A673 (cell line): Measurements from ENCODE around the gene ABCG1. TPM values are rescaled to one million over a fixed set of nuclear protein-coding genes. Genes with fewer than 3 reads are reported as not detected.

Experiments
- BruUV-seq: library from RNA; stranded (reverse); fragments of 400-500 nt; replicated peaks from 2 replicates; lab custom pipeline; 2021; lab: Mats Ljungman, UMichigan
- CTCF ChIA-PET: fragments of 300-600 bp; sonication (Branson Sonifier 250); formaldehyde crosslinking; loops from one replicate; lab custom pipeline; 2022; ENCODE audit warnings: antibody characterized with exemption; lab: Charles Lee
- POLR2A ChIA-PET: fragments of 300-600 bp; sonication (Branson Sonifier 250); formaldehyde crosslinking; loops from one replicate; lab custom pipeline; 2022; ENCODE audit warnings: antibody characterized with exemption; ENCODE audit not compliant: low non-redundant PET; lab: Charles Lee
- DNase-seq: peaks from one replicate; pipeline ENCODE4 v3.0.0-alpha.2; 2015; ENCODE audit warnings: low spot score
- H3K27ac ChIP-seq: fragments of 200-600 bp; sonication (generic); 2 replicates; pipeline ENCODE4 v1.5.1; 2016; ENCODE audit warnings: mixed run types, low read depth, mild to moderate bottlenecking, mixed read lengths, antibody characterized with exemption, low read length; ENCODE audit not compliant: poor library complexity, severe bottlenecking
- H3K27me3 ChIP-seq: fragments of 200-600 bp; sonication (generic); replicated peaks from 2 replicates; pipeline ENCODE4 v1.6.1; 2017; ENCODE audit warnings: mixed run types, low read depth, mild to moderate bottlenecking, mixed read lengths, antibody characterized with exemption, low read length; ENCODE audit not compliant: insufficient read depth, poor library complexity
- H3K36me3 ChIP-seq: fragments of 200-600 bp; sonication (generic); 2 replicates; pipeline ENCODE4 v1.6.1; 2016; ENCODE audit warnings: mixed run types, mild to moderate bottlenecking, mixed read lengths, antibody characterized with exemption, low read length; ENCODE audit not compliant: insufficient read depth, poor library complexity, severe bottlenecking
- H3K4me1 ChIP-seq: fragments of 200-600 bp; sonication (generic); 2 replicates; pipeline ENCODE4 v1.6.1; 2017; ENCODE audit warnings: mixed run types, mild to moderate bottlenecking, mixed read lengths, antibody characterized with exemption, low read length; ENCODE audit not compliant: insufficient read depth, poor library complexity, severe bottlenecking
- H3K4me3 ChIP-seq: fragments of 200-600 bp; sonication (generic); 2 replicates; pipeline ENCODE4 v1.5.1; 2016; ENCODE audit warnings: low read depth, mixed run types, mild to moderate bottlenecking, mixed read lengths, low read length; ENCODE audit not compliant: poor library complexity, severe bottlenecking
- H3K9me3 ChIP-seq: fragments of 200-600 bp; sonication (generic); 2 replicates; pipeline ENCODE4 v1.6.1; 2016; ENCODE audit warnings: mixed run types, low read depth, mild to moderate bottlenecking, mixed read lengths, antibody characterized with exemption, low read length; ENCODE audit not compliant: poor library complexity, severe bottlenecking
- EZH2 ChIP-seq: fragments of 200-600 bp; sonication (generic); IDR thresholded peaks from 2 replicates; pipeline ENCODE4 v1.6.1; 2017; ENCODE audit warnings: borderline replicate concordance, low read depth, mild to moderate bottlenecking, mixed read lengths, antibody characterized with exemption, low read length; ENCODE audit not compliant: poor library complexity, severe bottlenecking
- intact Hi-C: fragments of 100-400 bp; cut with micrococcal nuclease; formaldehyde crosslinking; loops from one replicate; pipeline ENCODE4 v1.10.0; 2022; ENCODE audit not compliant: unreplicated experiment
- total RNA-seq: library from RNA; stranded (reverse); gene quantifications from 2 replicates; pipeline ENCODE4 v1.2.3, GENCODE V29; 2021
- TF ChIP-seq, protein P1 (sequence below): fragments of 300-800, 200-600 bp; sonication (generic); conservative IDR thresholded peaks from 2 replicates; pipeline ENCODE4 v1.5.1; 2017; ENCODE audit warnings: low read depth, mild to moderate bottlenecking, antibody characterized with exemption, low read length, moderate library complexity, mixed read lengths

The ABCG1 gene
- total RNA-seq, 1 experiment from 2014 or later: 3.4 TPM

DNA sequence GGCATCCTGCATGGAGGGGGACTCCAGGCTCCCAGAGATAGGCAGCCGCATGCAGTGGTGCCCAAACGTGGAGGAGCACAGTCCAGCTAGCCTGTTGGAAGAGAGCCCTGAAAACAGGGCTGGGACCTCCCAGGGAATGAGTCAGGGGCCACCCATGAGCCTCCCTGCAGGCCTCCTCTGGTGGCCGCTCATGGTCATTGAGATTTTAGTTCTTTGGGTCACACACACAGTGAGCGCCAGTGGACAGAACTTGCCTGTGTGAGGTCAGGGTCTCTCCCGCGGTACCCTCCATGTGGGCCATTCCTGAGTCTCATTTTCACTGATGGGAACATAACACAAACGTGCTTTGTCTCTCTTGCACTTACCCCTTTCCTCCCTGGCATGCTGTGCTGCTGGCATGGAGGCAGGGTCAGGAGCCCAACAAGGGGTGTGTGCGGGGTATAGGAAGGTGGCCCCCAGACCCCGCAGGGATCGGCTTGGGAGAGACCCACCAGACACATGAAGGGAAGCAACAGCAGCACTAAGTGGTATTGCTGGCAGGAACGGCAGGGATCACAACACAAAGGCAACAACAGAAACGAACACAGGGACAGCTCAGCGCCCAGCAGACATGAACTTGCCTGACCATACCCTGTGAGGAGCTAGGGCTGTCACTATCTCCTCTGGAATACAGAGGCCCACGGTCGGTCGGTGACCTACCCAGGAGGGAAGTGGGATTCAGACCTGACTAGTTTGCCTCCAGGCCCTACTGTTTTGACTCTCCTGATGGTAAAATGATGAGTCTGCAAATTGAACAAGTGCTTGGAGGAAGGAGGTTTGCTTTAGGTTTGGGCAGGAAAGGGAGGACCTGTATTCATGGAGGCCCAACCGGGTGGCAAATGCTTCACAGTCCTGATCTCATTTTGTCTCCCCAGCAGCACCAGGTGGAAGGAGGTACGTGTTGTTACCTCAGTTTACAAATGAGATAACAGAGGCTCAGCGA, 31.8 kb downstream of the ABCG1 start:
- ChIA-PET CTCF (no interaction called here), POLR2A (no interaction called here)
- Histone ChIP-seq H3K4me3 (no peak overlapping the region), H3K27ac (no peak overlapping the region), H3K27me3 (no peaks in the 10 kb centered on the region), H3K36me3 (no peaks in the 10 kb centered on the region), H3K9me3 (no peaks in the 10 kb centered on the region), H3K4me1 (no peaks in the 10 kb centered on the region)
- intact Hi-C loops: no loop called here
- BruUV-seq: no TSS peak
- TF ChIP-seq, protein P1, sequence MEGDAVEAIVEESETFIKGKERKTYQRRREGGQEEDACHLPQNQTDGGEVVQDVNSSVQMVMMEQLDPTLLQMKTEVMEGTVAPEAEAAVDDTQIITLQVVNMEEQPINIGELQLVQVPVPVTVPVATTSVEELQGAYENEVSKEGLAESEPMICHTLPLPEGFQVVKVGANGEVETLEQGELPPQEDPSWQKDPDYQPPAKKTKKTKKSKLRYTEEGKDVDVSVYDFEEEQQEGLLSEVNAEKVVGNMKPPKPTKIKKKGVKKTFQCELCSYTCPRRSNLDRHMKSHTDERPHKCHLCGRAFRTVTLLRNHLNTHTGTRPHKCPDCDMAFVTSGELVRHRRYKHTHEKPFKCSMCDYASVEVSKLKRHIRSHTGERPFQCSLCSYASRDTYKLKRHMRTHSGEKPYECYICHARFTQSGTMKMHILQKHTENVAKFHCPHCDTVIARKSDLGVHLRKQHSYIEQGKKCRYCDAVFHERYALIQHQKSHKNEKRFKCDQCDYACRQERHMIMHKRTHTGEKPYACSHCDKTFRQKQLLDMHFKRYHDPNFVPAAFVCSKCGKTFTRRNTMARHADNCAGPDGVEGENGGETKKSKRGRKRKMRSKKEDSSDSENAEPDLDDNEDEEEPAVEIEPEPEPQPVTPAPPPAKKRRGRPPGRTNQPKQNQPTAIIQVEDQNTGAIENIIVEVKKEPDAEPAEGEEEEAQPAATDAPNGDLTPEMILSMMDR: no peak
- no peak for DNase-seq

GRCh38 chr21:42251654-42252324, 32.8 kb downstream of the ABCG1 start:
- CTCF ChIA-PET: no interaction called here
- Histone ChIP-seq H3K27ac (no peak overlapping the region), H3K36me3 (no peaks in the 10 kb centered on the region), H3K4me3 (no peak overlapping the region), H3K4me1 (no peaks in the 10 kb centered on the region), H3K9me3 (no peaks in the 10 kb centered on the region), H3K27me3 (no peaks in the 10 kb centered on the region)
- no peak for DNase-seq
- POLR2A ChIA-PET: no interaction called here
- BruUV-seq: no TSS peak
- TF ChIP-seq EZH2: no peak
- TF ChIP-seq, protein P1: no peak
- intact Hi-C loops: no loop called here

DNA sequence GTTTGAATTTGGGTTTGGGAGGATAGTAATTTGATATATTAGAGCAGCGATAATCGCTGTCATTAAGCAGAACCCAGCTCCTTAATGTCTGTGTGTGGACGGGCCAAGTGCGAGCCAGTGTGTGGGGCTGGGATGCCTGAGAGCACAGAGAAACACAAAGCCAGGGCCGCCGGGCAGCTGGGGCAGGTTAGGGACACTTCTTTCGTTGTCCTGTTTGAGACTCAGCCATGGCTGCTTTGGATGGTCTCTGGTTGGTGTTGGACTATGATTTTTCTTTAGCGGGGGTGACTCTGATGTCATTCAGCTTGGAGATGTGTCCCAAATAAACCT, 33.4 kb downstream of the ABCG1 start:
- BruUV-seq: no TSS peak
- TF ChIP-seq, protein P1: no peak
- TF ChIP-seq EZH2: no peak
- DNase-seq: no peak
- intact Hi-C loops: no loop called here
- no peak overlapping the region for H3K4me3 ChIP-seq
- no peaks in the 10 kb centered on the region for H3K4me1 ChIP-seq
- ChIA-PET POLR2A (no interaction called here), CTCF (no interaction called here)
- no peak overlapping the region for H3K27ac ChIP-seq
- H3K36me3 ChIP-seq: no peaks in the 10 kb centered on the region
- H3K27me3 ChIP-seq: no peaks in the 10 kb centered on the region
- no peaks in the 10 kb centered on the region for H3K9me3 ChIP-seq
